SK-N-SH (cell line): ENCODE results near the gene MYO18A. TPM values are rescaled to one million over a fixed set of nuclear protein-coding genes. Genes with fewer than 3 reads are reported as not detected.
"Not testable (repeated sequence)": the region's sequence is repeated elsewhere in the genome, so short reads cannot be mapped to it uniquely, and the experiment has no call there.

Source experiments
- CTCF ChIA-PET: fragments of 300-600, 350-600 bp; formaldehyde crosslinking; extraction: SDS; loops from one replicate; lab custom pipeline; 2021; lab: Yijun Ruan, JAX
- POLR2A ChIA-PET: fragments of 350-600 bp; sonication (Branson Sonifier 250); formaldehyde crosslinking; extraction: SDS; loops from one replicate; lab custom pipeline; 2020; ENCODE audit warnings: antibody characterized with exemption, inconsistent platforms; lab: Yijun Ruan, JAX
- DNase-seq: peaks from one replicate; pipeline ENCODE4 v3.0.0; 2012
- H2AFZ ChIP-seq: fragments of 200-600 bp; sonication (generic); 2 replicates; pipeline ENCODE4 v1.8.1; 2016; ENCODE audit warnings: antibody characterized with exemption, mild to moderate bottlenecking, low read depth
- H3F3A ChIP-seq: fragments of 200-600 bp; sonication (generic); replicated peaks from 2 replicates; pipeline ENCODE3; 2016; ENCODE audit warnings: antibody characterized with exemption, mild to moderate bottlenecking; ENCODE audit not compliant: insufficient read depth
- H3K27ac ChIP-seq, 2 experiments: fragments of 200-500 bp in 1 of 2; fragments of 200-600 bp in 1 of 2; sonication (Bioruptor generic) in 1 of 2; sonication (generic), shearing (Covaris generic) in 1 of 2; 2 replicates each; pipeline versions ENCODE4 v1.5.1 to v1.6.1; 2014 to 2016; ENCODE audit warnings: low read depth in 2 of 2, inconsistent platforms in 1 of 2, low read length in 1 of 2, mild to moderate bottlenecking in 1 of 2, mixed read lengths in 1 of 2
- H3K27me3 ChIP-seq: fragments of 200-600 bp; sonication (generic), shearing (Covaris generic); 2 replicates; pipeline ENCODE4 v1.6.1; 2016; ENCODE audit warnings: mixed run types; ENCODE audit not compliant: insufficient read depth
- H3K36me3 ChIP-seq, 2 experiments: fragments of 200-500 bp in 1 of 2; fragments of 200-600 bp in 1 of 2; sonication (Bioruptor generic) in 1 of 2; sonication (generic) in 1 of 2; replicated peaks in 1 of 2; 2 replicates each; pipeline versions ENCODE3 to v1.5.1; 2014 to 2016; ENCODE audit warnings: low read length in 1 of 2, mild to moderate bottlenecking in 1 of 2; ENCODE audit not compliant: insufficient read depth in 2 of 2, control insufficient read depth in 1 of 2
- H3K4me1 ChIP-seq, 2 experiments: fragments of 200-500 bp in 1 of 2; fragments of 200-600 bp in 1 of 2; sonication (Bioruptor generic) in 1 of 2; sonication (generic), shearing (Covaris generic) in 1 of 2; 2 replicates each; pipeline versions ENCODE4 v1.5.1 to v1.6.1; 2014 to 2016; ENCODE audit warnings: low read depth in 1 of 2, low read length in 1 of 2, mixed run types in 1 of 2; ENCODE audit not compliant: insufficient read depth in 2 of 2, control insufficient read depth in 1 of 2
- H3K4me2 ChIP-seq: fragments of 200-600 bp; sonication (generic), shearing (Covaris generic); 2 replicates; pipeline ENCODE4 v1.6.1; 2017; ENCODE audit warnings: mixed run types
- H3K4me3 ChIP-seq, 2 experiments: fragments of 200-500 bp in 1 of 2; fragments of 200-600 bp in 1 of 2; sonication (Bioruptor generic) in 1 of 2; sonication (generic), shearing (Covaris generic) in 1 of 2; 2 replicates each; pipeline versions ENCODE4 v1.5.1 to v1.8.1; 2014 to 2016; ENCODE audit warnings: low read depth in 2 of 2, inconsistent platforms in 1 of 2, low read length in 1 of 2, mild to moderate bottlenecking in 1 of 2, mixed read lengths in 1 of 2, moderate library complexity in 1 of 2
- H3K79me2 ChIP-seq: fragments of 200-600 bp; sonication (generic); 2 replicates; pipeline ENCODE4 v1.8.1; 2017; ENCODE audit warnings: mild to moderate bottlenecking; ENCODE audit not compliant: insufficient read depth
- H3K9ac ChIP-seq: fragments of 200-600 bp; sonication (generic); 2 replicates; pipeline ENCODE4 v1.6.1; 2017; ENCODE audit warnings: mixed run types
- H3K9me2 ChIP-seq: fragments of 200-600 bp; sonication (generic); 2 replicates; pipeline ENCODE4 v1.6.1; 2017; ENCODE audit warnings: mixed run types
- H3K9me3 ChIP-seq: fragments of 200-600 bp; sonication (generic); 2 replicates; pipeline ENCODE4 v1.6.1; 2017; ENCODE audit warnings: mixed run types, mild to moderate bottlenecking, moderate library complexity
- H4K20me1 ChIP-seq: fragments of 200-600 bp; sonication (generic); 2 replicates; pipeline ENCODE4 v1.6.1; 2017; ENCODE audit warnings: mild to moderate bottlenecking, mixed run types; ENCODE audit not compliant: insufficient read depth
- EP300 ChIP-seq, 2 experiments: IDR thresholded peaks; 2 replicates each; pipeline versions ENCODE4 v1.4.0 to v1.6.1; 2012; ENCODE audit warnings: borderline replicate concordance in 1 of 2, low read depth in 1 of 2, low read length in 1 of 2
- EZH2phosphoT487 ChIP-seq: fragments of 200-600 bp; sonication (generic); IDR thresholded peaks from 2 replicates; pipeline ENCODE4 v1.6.1; 2017; ENCODE audit warnings: low read depth, mixed run types, mild to moderate bottlenecking, antibody characterized with exemption, moderate library complexity, borderline replicate concordance
- FOSL2 ChIP-seq: IDR thresholded peaks from 2 replicates; pipeline ENCODE4 v1.4.0; 2012; ENCODE audit warnings: low read depth, mild to moderate bottlenecking, moderate library complexity, borderline replicate concordance
- NFIC ChIP-seq: IDR thresholded peaks from 2 replicates; pipeline ENCODE4 v1.4.0; 2012; ENCODE audit warnings: borderline replicate concordance
- POLR2AphosphoS5 ChIP-seq: IDR thresholded peaks from 2 replicates; pipeline ENCODE4 v1.6.1; 2012; ENCODE audit warnings: low read depth, low read length
- REST ChIP-seq: IDR thresholded peaks from 2 replicates; pipeline ENCODE4 v1.6.1; 2012; ENCODE audit warnings: mild to moderate bottlenecking, low read depth, low read length, moderate library complexity
- RXRA ChIP-seq: IDR thresholded peaks from 2 replicates; pipeline ENCODE4 v1.4.0; 2012; ENCODE audit warnings: low read depth, mild to moderate bottlenecking, borderline replicate concordance
- SMC3 ChIP-seq: IDR thresholded peaks from 2 replicates; pipeline ENCODE4 v1.6.1; 2012; ENCODE audit warnings: low read depth, low read length, improper control_type of control experiment
- TCF12 ChIP-seq: IDR thresholded peaks from 2 replicates; pipeline ENCODE4 v1.4.0; 2012
- ZBTB33 ChIP-seq: IDR thresholded peaks from 2 replicates; pipeline ENCODE4 v1.4.0; 2012; ENCODE audit warnings: low read depth, borderline replicate concordance
- WGBS: methylation state at CpG from one replicate; pipeline ENCODE4 v1.1.6; 2017; ENCODE audit warnings: low lambda C conversion rate; 5-methylcytosine and 5-hydroxymethylcytosine counted together
- polyA plus RNA-seq, 3 experiments: library from polyadenylated mRNA; depleted of rRNA; stranded (reverse); fragments of >200 nt; gene quantifications; 2 replicates each; pipeline ENCODE4 v1.2.3, GENCODE V29; 2012

The MYO18A gene
- polyA plus RNA-seq, 1 of the 3 experiments (the other 2 are of a cell fraction) = 6.6 TPM

DNA sequence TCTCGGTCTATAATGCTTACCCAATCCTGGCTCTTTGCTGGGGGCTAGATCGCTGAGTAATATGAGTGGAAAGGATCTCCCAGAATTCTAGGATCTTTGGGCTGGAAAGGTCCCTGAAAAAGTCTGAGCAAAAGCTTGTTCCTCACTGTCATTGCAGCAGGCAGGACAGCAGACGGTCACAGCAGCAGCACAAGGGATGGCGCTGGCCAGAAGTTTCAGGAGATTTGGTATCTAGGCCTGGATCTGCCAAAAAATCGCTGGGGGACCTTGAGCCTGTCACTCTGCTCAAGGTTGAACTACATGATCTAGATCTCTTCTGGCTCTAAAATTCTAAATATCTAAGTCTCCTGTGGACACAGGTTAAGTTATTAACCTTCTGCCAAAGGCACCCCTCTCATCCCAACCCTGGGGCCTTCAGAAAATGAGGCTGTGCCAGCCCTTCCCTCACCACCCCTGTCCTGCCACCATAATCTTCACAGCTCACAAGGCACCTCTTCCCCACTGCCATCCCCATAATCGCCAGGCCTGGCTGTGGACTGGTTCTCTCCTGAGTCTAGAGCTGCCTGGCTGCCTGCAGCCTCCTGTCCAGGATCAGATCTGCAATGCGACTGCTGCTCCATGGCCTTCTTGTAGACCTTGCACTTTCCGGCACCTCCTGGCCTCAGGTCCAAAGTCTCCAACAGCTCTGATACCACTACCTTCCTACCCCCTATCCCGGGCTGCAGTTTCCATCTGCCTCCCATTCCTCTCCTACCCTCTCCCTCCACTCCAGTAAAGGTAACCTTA lies 10.2 kb downstream of the MYO18A start:
- CTCF ChIA-PET = interaction anchor here (0.8 to 8.1 kb wide), 6 partner anchors 9 to 49 kb away, joined by 3 to 42 read pairs (median 4); partner anchors contain the start of gene MYO18A
- no peaks in the 10 kb centered on the region for H3K27me3 ChIP-seq

GRCh38 chr17:29168759-29169126 lies 11.5 kb downstream of the MYO18A start:
- H3F3A ChIP-seq, H3K9ac ChIP-seq, H3K27ac ChIP-seq, H3K4me2 ChIP-seq, H3K9me3 ChIP-seq, H3K4me1 ChIP-seq, H3K9me2 ChIP-seq, POLR2A ChIA-PET, H3K27me3 ChIP-seq, H3K79me2 ChIP-seq, H2AFZ ChIP-seq, DNase-seq, H4K20me1 ChIP-seq, H3K4me3 ChIP-seq, H3K36me3 ChIP-seq: not testable (repeated sequence)
- CTCF ChIA-PET = interaction anchor here (1.5 to 8.1 kb wide), 2 partner anchors 12 to 21 kb away, joined by 4 to 42 read pairs; partner anchors contain the start of gene MYO18A
- WGBS = 90% methylated on average over 5 of the region's 8 CpGs

More for the DNA sequence above, 10.2 kb downstream of the MYO18A start:
- H3K4me3 ChIP-seq = no peak overlapping the region
- no peaks in the 10 kb centered on the region; a peak in 2 of 4 replicates for H3K4me1 ChIP-seq
- H3K9me2 ChIP-seq = no peaks in the 10 kb centered on the region
- POLR2A ChIA-PET = no interaction called here
- H3K27ac ChIP-seq = no peak overlapping the region
- no peak overlapping the region for H3K9ac ChIP-seq
- no peak for DNase-seq
- no peaks in the 10 kb centered on the region for H3K9me3 ChIP-seq
- no peak for TF ChIP-seq EZH2phosphoT487
- no peak for TF ChIP-seq EP300 (IDR thresholded peaks at IDR 0.05; ENCODE audit: borderline replicate concordance in 1 of 2, low read depth in 1 of 2, low read length in 1 of 2)
- TF ChIP-seq FOSL2 = no peak
- no peak overlapping the region for H3K4me2 ChIP-seq
- no peak overlapping the region for H2AFZ ChIP-seq
- H3K79me2 ChIP-seq = peaks cover 4% of the 10 kb centered on the region; the same call in 1 of the 2 replicates
- peaks cover 3% of the 10 kb centered on the region for H3F3A ChIP-seq
- 85% methylated on average over 7 of the region's 9 CpGs for WGBS
- peaks cover 0 to 5% of the 10 kb centered on the region in 2 experiments for H3K36me3 ChIP-seq
- no peaks in the 10 kb centered on the region for H4K20me1 ChIP-seq

DNA sequence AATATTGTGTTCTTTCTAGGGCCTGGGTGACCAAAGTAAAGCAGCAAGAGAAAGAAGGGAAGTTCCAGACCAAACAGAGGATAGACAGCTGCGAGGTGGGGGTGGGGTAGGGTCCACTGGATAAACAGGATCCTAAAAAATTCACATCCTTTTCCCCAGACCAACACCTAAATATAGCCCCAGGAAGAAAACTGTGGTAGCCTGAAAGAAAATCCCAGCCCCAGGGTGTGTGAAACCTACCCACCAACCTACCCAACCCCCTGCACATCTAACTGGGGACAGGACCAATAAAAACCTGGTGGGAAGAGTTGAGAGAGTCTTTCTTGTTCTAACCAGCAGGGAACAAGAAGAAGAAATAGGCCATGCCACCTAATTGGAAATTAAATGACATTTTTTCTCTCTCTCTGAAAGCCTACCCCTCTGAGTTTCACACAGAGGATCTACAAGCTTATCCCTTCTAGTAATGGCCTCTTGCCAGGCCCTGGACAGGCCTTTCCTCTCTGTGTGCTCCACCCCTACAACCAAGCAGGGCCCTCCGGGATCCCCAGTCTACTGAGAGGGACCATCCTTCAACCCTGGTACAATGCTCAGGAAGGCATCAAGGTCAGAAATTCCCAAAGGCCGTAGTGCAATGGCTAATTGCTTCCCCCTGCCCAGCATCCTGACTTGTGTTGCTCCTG lies 12.0 kb downstream of the MYO18A start:
- Histone ChIP-seq H3K4me2 (no peak overlapping the region), H2AFZ (no peak overlapping the region), H3K9me2 (no peaks in the 10 kb centered on the region), H3K79me2 (no peaks in the 10 kb centered on the region; the same call in 1 of the 2 replicates), H3K27me3 (no peaks in the 10 kb centered on the region), H3K9ac (no peak overlapping the region), H3K4me3 (no peak overlapping the region), H3K36me3 (peaks cover 0 to 8% of the 10 kb centered on the region in 2 experiments), H3K4me1 (peaks cover 4 to 5% of the 10 kb centered on the region in 2 experiments; a peak in 2 of 4 replicates), H4K20me1 (no peaks in the 10 kb centered on the region), H3F3A (no peaks in the 10 kb centered on the region), H3K27ac (no peak overlapping the region), H3K9me3 (no peaks in the 10 kb centered on the region)
- no peak for DNase-seq
- POLR2A ChIA-PET = no interaction called here
- TF ChIP-seq TCF12 (no peak), SMC3 (no peak), POLR2AphosphoS5 (no peak), REST (no peak), RXRA (no peak), EZH2phosphoT487 (no peak), NFIC (no peak), ZBTB33 (no peak)
- CTCF ChIA-PET = interaction anchor here (1.5 to 8.1 kb wide), 2 partner anchors 12 to 20 kb away, joined by 4 to 42 read pairs; partner anchors contain the start of gene MYO18A
- WGBS = 90% methylated on average over 3 of the region's 3 CpGs
